KMS-11 (cell line): ENCODE results near the gene EPS8L1.
"Not testable (repeated sequence)": the region's sequence is repeated elsewhere in the genome, so short reads cannot be mapped to it uniquely, and the experiment has no call there.

Experiments
- H2AFZ ChIP-seq: fragments of 200-600 bp; sonication (generic); 2 replicates; pipeline ENCODE4 v1.6.1; 2016; ENCODE audit warnings: antibody characterized with exemption, mixed run types, low read depth
- H3K27ac ChIP-seq: fragments of 200-600 bp; sonication (generic); 2 replicates; pipeline ENCODE4 v1.6.1; 2016; ENCODE audit warnings: mild to moderate bottlenecking, mixed run types
- H3K27me3 ChIP-seq: fragments of 200-600 bp; sonication (generic); 2 replicates; pipeline ENCODE4 v1.6.1; 2017; ENCODE audit warnings: mild to moderate bottlenecking, low read depth, mixed run types, moderate library complexity; ENCODE audit not compliant: insufficient read depth
- H3K36me3 ChIP-seq: fragments of 200-600 bp; sonication (generic); 2 replicates; pipeline ENCODE4 v1.6.1; 2017; ENCODE audit warnings: mild to moderate bottlenecking, mixed run types; ENCODE audit not compliant: insufficient read depth
- H3K4me1 ChIP-seq: fragments of 200-600 bp; sonication (generic); 2 replicates; pipeline ENCODE4 v1.6.1; 2016; ENCODE audit warnings: mild to moderate bottlenecking, low read depth, mixed run types; ENCODE audit not compliant: poor library complexity, severe bottlenecking
- H3K4me2 ChIP-seq: fragments of 200-600 bp; sonication (generic); 2 replicates; pipeline ENCODE4 v1.7.0; 2016; ENCODE audit warnings: mild to moderate bottlenecking, mixed run types
- H3K4me3 ChIP-seq: fragments of 200-600 bp; sonication (generic); IDR thresholded peaks from 2 replicates; pipeline ENCODE4 v1.6.1; 2017; ENCODE audit warnings: low read depth, low read length, mixed read lengths; ENCODE audit not compliant: insufficient read depth
- H3K79me2 ChIP-seq: fragments of 200-600 bp; sonication (generic); 2 replicates; pipeline ENCODE4 v1.6.1; 2016; ENCODE audit warnings: low read depth, mixed run types; ENCODE audit not compliant: insufficient read depth
- H3K9ac ChIP-seq: fragments of 200-600 bp; sonication (generic); 2 replicates; pipeline ENCODE4 v1.6.1; 2016; ENCODE audit warnings: mild to moderate bottlenecking, mixed run types
- H4K20me1 ChIP-seq: fragments of 200-600 bp; sonication (generic); 2 replicates; pipeline ENCODE4 v1.6.1; 2016; ENCODE audit warnings: mild to moderate bottlenecking, mixed run types; ENCODE audit not compliant: insufficient read depth
- CTCF ChIP-seq: fragments of 200-600 bp; sonication (generic); conservative IDR thresholded peaks from 2 replicates; pipeline ENCODE4 v1.6.1; 2017; ENCODE audit warnings: low read depth, mild to moderate bottlenecking, antibody characterized with exemption, low read length, moderate library complexity, mixed read lengths

Gene EPS8L1

GRCh38 chr19:55075371-55075998 lies at the start of gene EPS8L1:
TSS of gene EPS8L1 (plus strand) at chr19:55075869. CDS start at chr19:55076445, 576 bp downstream.
- no peak for TF ChIP-seq CTCF
- Histone ChIP-seq H3K4me1 (peaks cover 15% of the 10 kb centered on the region), H2AFZ (no peak within 1 kb of the TSS), H3K4me3 (no peak within 1 kb of the TSS), H3K27me3 (peaks cover 9% of the 10 kb centered on the region; the same call in 1 of the 2 replicates), H3K79me2 (no peaks in the 10 kb centered on the region), H3K36me3 (no peaks in the 10 kb centered on the region), H4K20me1 (no peaks in the 10 kb centered on the region), H3K27ac (no peak within 1 kb of the TSS), H3K9ac (no peak within 1 kb of the TSS), H3K4me2 (no peak within 1 kb of the TSS)

- H3K4me3 ChIP-seq, H3K36me3 ChIP-seq, H3K27ac ChIP-seq, H3K4me2 ChIP-seq, H2AFZ ChIP-seq, H3K9ac ChIP-seq, H3K4me1 ChIP-seq, H4K20me1 ChIP-seq, H3K79me2 ChIP-seq, H3K27me3 ChIP-seq: not testable (repeated sequence)
These were observed 48.6 kb upstream of the EPS8L1 start for GRCh38 chr19:55027140-55027471.

GRCh38 chr19:55027472-55028337 lies 48.0 kb upstream of the EPS8L1 start:
- H3K4me3 ChIP-seq: no peak overlapping the region
- no peaks in the 10 kb centered on the region for H3K27me3 ChIP-seq
- H3K9ac ChIP-seq: no peak overlapping the region
- H3K4me2 ChIP-seq: no peak overlapping the region
- H3K27ac ChIP-seq: no peak overlapping the region
- no peaks in the 10 kb centered on the region for H3K4me1 ChIP-seq
- no peaks in the 10 kb centered on the region for H3K79me2 ChIP-seq
- no peak overlapping the region for H2AFZ ChIP-seq
- H4K20me1 ChIP-seq: no peaks in the 10 kb centered on the region
- TF ChIP-seq CTCF: no peak
- H3K36me3 ChIP-seq: no peaks in the 10 kb centered on the region

GRCh38 chr19:55028757-55029156 lies 46.9 kb upstream of the EPS8L1 start:
- TF ChIP-seq CTCF: no peak
- H4K20me1 ChIP-seq: no peaks in the 10 kb centered on the region
- H3K27ac ChIP-seq: no peak overlapping the region
- no peak overlapping the region for H3K4me3 ChIP-seq
- H3K79me2 ChIP-seq: no peaks in the 10 kb centered on the region
- no peak overlapping the region for H3K4me2 ChIP-seq
- no peaks in the 10 kb centered on the region for H3K36me3 ChIP-seq
- H2AFZ ChIP-seq: no peak overlapping the region
- H3K27me3 ChIP-seq: no peaks in the 10 kb centered on the region
- H3K9ac ChIP-seq: no peak overlapping the region
- no peaks in the 10 kb centered on the region for H3K4me1 ChIP-seq

- no peak overlapping the region for H2AFZ ChIP-seq
- no peaks in the 10 kb centered on the region for H3K36me3 ChIP-seq
- no peak overlapping the region for H3K27ac ChIP-seq
- no peak overlapping the region for H3K9ac ChIP-seq
- H3K4me3 ChIP-seq: no peak overlapping the region
- no peaks in the 10 kb centered on the region for H3K27me3 ChIP-seq
- H4K20me1 ChIP-seq: no peaks in the 10 kb centered on the region
- no peaks in the 10 kb centered on the region for H3K79me2 ChIP-seq
- no peak for TF ChIP-seq CTCF
- H3K4me2 ChIP-seq: no peak overlapping the region
- H3K4me1 ChIP-seq: no peaks in the 10 kb centered on the region
These were observed 44.5 kb upstream of the EPS8L1 start for GRCh38 chr19:55031178-55031577.
